ENCODE results near the gene TNRC18. TPM values are rescaled to one million over a fixed set of nuclear protein-coding genes. Genes with fewer than 3 reads are reported as not detected.

Gene TNRC18
- total and polyA plus RNA-seq, 8 donors, result 94.4 to 164 (median 133) TPM

DNA sequence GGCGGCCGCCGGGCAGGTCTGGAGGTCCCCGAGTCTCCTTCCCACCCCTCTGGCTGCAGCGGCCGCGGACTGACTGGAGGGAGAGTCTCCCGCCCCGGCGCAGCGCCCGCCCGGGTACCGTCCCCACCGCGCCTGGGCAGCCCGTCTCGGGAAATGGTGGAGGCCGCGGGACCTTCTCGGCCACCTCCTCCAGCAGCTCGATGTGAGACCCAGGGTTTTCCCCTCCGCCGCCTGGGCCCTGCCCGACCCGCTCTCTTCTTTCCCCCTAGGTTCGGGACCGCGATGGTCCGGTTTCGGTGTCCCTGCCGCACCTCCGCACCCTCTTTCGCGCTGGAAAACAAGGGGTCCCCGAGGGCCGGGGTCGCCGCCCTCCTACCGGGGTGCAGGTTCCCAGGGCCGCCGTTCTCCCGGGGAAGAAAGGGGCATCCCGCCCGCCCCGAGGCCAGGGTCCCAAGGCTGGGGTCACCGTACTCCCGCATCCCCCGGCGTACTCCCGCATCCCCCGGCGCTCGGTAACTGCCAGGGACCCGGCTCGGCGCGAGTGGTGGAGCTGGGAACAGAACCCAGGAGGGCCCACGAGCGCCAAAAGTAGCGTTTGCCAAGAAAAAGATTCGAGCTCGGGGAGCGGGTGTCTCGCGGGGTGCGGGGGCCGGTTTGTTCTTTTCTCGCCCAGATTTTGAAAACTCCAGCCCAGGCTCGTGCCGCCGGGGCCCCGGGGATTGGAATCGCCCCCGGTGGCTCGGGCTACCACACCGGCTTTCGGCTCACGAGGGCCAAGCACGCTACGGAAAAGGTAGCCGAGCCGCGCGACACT, 3.4 kb downstream of the TNRC18 start:
- intact Hi-C loops (cut with DNase I), result no loop called here

GRCh38 chr7:5419539-5420066, 4.0 kb downstream of the TNRC18 start:
- Histone ChIP-seq H3K27me3 (peaks cover 0 to 15% of the 10 kb centered on the region in 2 donors), H3K27ac (peak overlapping the region; percentile 99 to 100), H3K4me1 (peaks cover 14 to 37% of the 10 kb centered on the region in 2 donors), H3K36me3 (no peaks in the 10 kb centered on the region), H3K4me3 (peak overlapping the region; percentile 77 to 83), H3K9me3 (no peaks in the 10 kb centered on the region)
- TF ChIP-seq, protein P1, sequence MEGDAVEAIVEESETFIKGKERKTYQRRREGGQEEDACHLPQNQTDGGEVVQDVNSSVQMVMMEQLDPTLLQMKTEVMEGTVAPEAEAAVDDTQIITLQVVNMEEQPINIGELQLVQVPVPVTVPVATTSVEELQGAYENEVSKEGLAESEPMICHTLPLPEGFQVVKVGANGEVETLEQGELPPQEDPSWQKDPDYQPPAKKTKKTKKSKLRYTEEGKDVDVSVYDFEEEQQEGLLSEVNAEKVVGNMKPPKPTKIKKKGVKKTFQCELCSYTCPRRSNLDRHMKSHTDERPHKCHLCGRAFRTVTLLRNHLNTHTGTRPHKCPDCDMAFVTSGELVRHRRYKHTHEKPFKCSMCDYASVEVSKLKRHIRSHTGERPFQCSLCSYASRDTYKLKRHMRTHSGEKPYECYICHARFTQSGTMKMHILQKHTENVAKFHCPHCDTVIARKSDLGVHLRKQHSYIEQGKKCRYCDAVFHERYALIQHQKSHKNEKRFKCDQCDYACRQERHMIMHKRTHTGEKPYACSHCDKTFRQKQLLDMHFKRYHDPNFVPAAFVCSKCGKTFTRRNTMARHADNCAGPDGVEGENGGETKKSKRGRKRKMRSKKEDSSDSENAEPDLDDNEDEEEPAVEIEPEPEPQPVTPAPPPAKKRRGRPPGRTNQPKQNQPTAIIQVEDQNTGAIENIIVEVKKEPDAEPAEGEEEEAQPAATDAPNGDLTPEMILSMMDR (IDR thresholded peaks at IDR 0.05), result no peak
- DNase-seq, result peak in 2 of 4 donors; percentile 28 to 80
- ATAC-seq, result no peak
- intact Hi-C loops (cut with DNase I), result no loop called here

More for the DNA sequence above, 3.4 kb downstream of the TNRC18 start:
- Histone ChIP-seq H3K27me3 (peaks cover 0 to 15% of the 10 kb centered on the region in 2 donors), H3K36me3 (no peaks in the 10 kb centered on the region), H3K27ac (peak overlapping the region; percentile 99 to 100), H3K4me1 (peaks cover 14 to 30% of the 10 kb centered on the region in 2 donors), H3K4me3 (peak overlapping the region; percentile 77 to 83), H3K9me3 (no peaks in the 10 kb centered on the region)
- DNase-seq (peak in 2 of 4 donors; percentile 22 to 90), ATAC-seq (no peak)
- TF ChIP-seq, protein P1 (IDR thresholded peaks at IDR 0.05), result no peak

DNA sequence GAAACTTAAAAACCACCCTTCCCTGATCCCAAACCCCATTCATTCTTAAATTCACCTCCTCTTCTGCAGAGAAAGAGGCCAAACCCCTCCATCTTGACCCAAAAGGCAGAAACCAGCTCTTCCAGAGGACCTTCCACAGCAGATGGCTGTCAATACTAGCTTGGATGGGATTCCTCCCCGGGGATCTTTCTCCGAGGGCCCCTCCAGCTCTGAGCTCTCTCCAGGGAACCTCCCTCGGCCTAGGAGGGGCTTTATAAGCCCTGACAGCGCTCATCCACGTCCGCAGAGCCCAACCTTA, 5.4 kb downstream of the TNRC18 start:
- H3K4me3 ChIP-seq, result peak overlapping the region in 1 of 2 donors; percentile 83
- DNase-seq, result no peak

GRCh38 chr7:5417106-5418071, 6.2 kb downstream of the TNRC18 start:
- peak overlapping the region; percentile 99 to 100 for H3K27ac ChIP-seq

More for the DNA sequence above, 5.4 kb downstream of the TNRC18 start:
- Histone ChIP-seq H3K36me3 (no peaks in the 10 kb centered on the region), H3K27ac (peak overlapping the region; percentile 99 to 100), H3K9me3 (no peaks in the 10 kb centered on the region), H3K27me3 (peaks cover 0 to 9% of the 10 kb centered on the region in 2 donors), H3K4me1 (peaks cover 16 to 47% of the 10 kb centered on the region in 2 donors)
- intact Hi-C loops (cut with DNase I), result no loop called here
- TF ChIP-seq, protein P1 (IDR thresholded peaks at IDR 0.05), result no peak
- no peak for ATAC-seq

More at GRCh38 chr7:5417106-5418071, 6.2 kb downstream of the TNRC18 start:
- intact Hi-C loops (cut with DNase I), result no loop called here
- ATAC-seq (peak; percentile 3), DNase-seq (peak in 2 of 4 donors; percentile 49 to 58)
- peaks cover 0 to 9% of the 10 kb centered on the region in 2 donors for H3K27me3 ChIP-seq
- H3K36me3 ChIP-seq, result no peaks in the 10 kb centered on the region
- H3K9me3 ChIP-seq, result no peaks in the 10 kb centered on the region
- peaks cover 21 to 56% of the 10 kb centered on the region in 2 donors for H3K4me1 ChIP-seq
- TF ChIP-seq, protein P1 (IDR thresholded peaks at IDR 0.05), result no peak
- H3K4me3 ChIP-seq, result no peak overlapping the region

Measured in left lung (tissue), 10 donors.